Lower leg skin (tissue), 3 donors: ENCODE data around the gene TMEM140.

Experiments
- CTCF ChIP-seq, 3 donors: fragments of 450-650 bp; IDR thresholded peaks; one replicate each; pipeline ENCODE4 v1.5.1; 2016; ENCODE audit warnings: antibody characterized with exemption in 3 of 3, mild to moderate bottlenecking in 3 of 3, moderate library complexity in 2 of 3
- POLR2A ChIP-seq, 2 donors: fragments of 450-650 bp; IDR thresholded peaks; one replicate each; pipeline ENCODE4 v1.6.1; 2016 to 2017; ENCODE audit warnings: antibody characterized with exemption in 2 of 2, mild to moderate bottlenecking in 1 of 2, moderate library complexity in 1 of 2

GRCh38 chr7:135114622-135115021 lies 33.2 kb upstream of the TMEM140 start:
- no peak for TF ChIP-seq CTCF (IDR thresholded peaks at IDR 0.05)
- TF ChIP-seq POLR2A (IDR thresholded peaks at IDR 0.05): no peak
